ENCODE results near the gene GRHL1.

Gene GRHL1

GRCh38 chr2:10000541-10000940 lies 49.0 kb downstream of the GRHL1 start:
- H3K9me3 ChIP-seq (ENCODE audit: control insufficient read depth in 1 of 2, low read length in 2 of 2) = no peaks in the 10 kb centered on the region
- no peaks in the 10 kb centered on the region for H3K27me3 ChIP-seq (ENCODE audit: low read depth, low read length)
- H3K4me1 ChIP-seq (ENCODE audit: control insufficient read depth in 1 of 2, insufficient read depth in 2 of 2, low read length in 2 of 2) = peaks cover 0 to 5% of the 10 kb centered on the region in 2 donors
- no peaks in the 10 kb centered on the region for H3K36me3 ChIP-seq (ENCODE audit: control insufficient read depth in 1 of 2, insufficient read depth in 2 of 2, low read length in 2 of 2)
- H3K4me3 ChIP-seq (ENCODE audit: low read depth in 1 of 2, low read length in 2 of 2) = no peak overlapping the region
- no peak overlapping the region for H3K27ac ChIP-seq (ENCODE audit: low read length)

- H3K9me3 ChIP-seq (ENCODE audit: control insufficient read depth in 1 of 2, low read length in 2 of 2) = no peaks in the 10 kb centered on the region
- H3K27ac ChIP-seq (ENCODE audit: low read length) = no peak overlapping the region
- H3K36me3 ChIP-seq (ENCODE audit: control insufficient read depth in 1 of 2, insufficient read depth in 2 of 2, low read length in 2 of 2) = no peaks in the 10 kb centered on the region
- H3K4me3 ChIP-seq (ENCODE audit: low read depth in 1 of 2, low read length in 2 of 2) = no peak overlapping the region
- H3K27me3 ChIP-seq (ENCODE audit: low read depth, low read length) = no peaks in the 10 kb centered on the region
- H3K4me1 ChIP-seq (ENCODE audit: control insufficient read depth in 1 of 2, insufficient read depth in 2 of 2, low read length in 2 of 2) = peaks cover 0 to 6% of the 10 kb centered on the region in 2 donors
These were observed 50.1 kb downstream of the GRHL1 start for GRCh38 chr2:10001586-10001985.

GRCh38 chr2:10002109-10002508 lies 50.6 kb downstream of the GRHL1 start:
- Histone ChIP-seq H3K4me3 (ENCODE audit: low read depth in 1 of 2, low read length in 2 of 2) (no peak overlapping the region), H3K27me3 (ENCODE audit: low read depth, low read length) (no peaks in the 10 kb centered on the region), H3K4me1 (ENCODE audit: control insufficient read depth in 1 of 2, insufficient read depth in 2 of 2, low read length in 2 of 2) (peaks cover 0 to 9% of the 10 kb centered on the region in 2 donors), H3K36me3 (ENCODE audit: control insufficient read depth in 1 of 2, insufficient read depth in 2 of 2, low read length in 2 of 2) (no peaks in the 10 kb centered on the region), H3K9me3 (ENCODE audit: control insufficient read depth in 1 of 2, low read length in 2 of 2) (no peaks in the 10 kb centered on the region), H3K27ac (ENCODE audit: low read length) (no peak overlapping the region)

GRCh38 chr2:10002681-10003080 lies 51.2 kb downstream of the GRHL1 start:
- Histone ChIP-seq H3K9me3 (ENCODE audit: control insufficient read depth in 1 of 2, low read length in 2 of 2) (no peaks in the 10 kb centered on the region), H3K27ac (ENCODE audit: low read length) (no peak overlapping the region), H3K4me3 (ENCODE audit: low read depth in 1 of 2, low read length in 2 of 2) (no peak overlapping the region), H3K27me3 (ENCODE audit: low read depth, low read length) (no peaks in the 10 kb centered on the region), H3K4me1 (ENCODE audit: control insufficient read depth in 1 of 2, insufficient read depth in 2 of 2, low read length in 2 of 2) (peaks cover 0 to 11% of the 10 kb centered on the region in 2 donors), H3K36me3 (ENCODE audit: control insufficient read depth in 1 of 2, insufficient read depth in 2 of 2, low read length in 2 of 2) (no peaks in the 10 kb centered on the region)

GRCh38 chr2:10003206-10004125 lies 52.0 kb downstream of the GRHL1 start:
- peaks cover 0 to 17% of the 10 kb centered on the region in 2 donors for H3K4me1 ChIP-seq (ENCODE audit: control insufficient read depth in 1 of 2, insufficient read depth in 2 of 2, low read length in 2 of 2)
- H3K27ac ChIP-seq (ENCODE audit: low read length) = no peak overlapping the region
- no peaks in the 10 kb centered on the region for H3K27me3 ChIP-seq (ENCODE audit: low read depth, low read length)
- H3K36me3 ChIP-seq (ENCODE audit: control insufficient read depth in 1 of 2, insufficient read depth in 2 of 2, low read length in 2 of 2) = no peaks in the 10 kb centered on the region
- no peaks in the 10 kb centered on the region for H3K9me3 ChIP-seq (ENCODE audit: control insufficient read depth in 1 of 2, low read length in 2 of 2)
- H3K4me3 ChIP-seq (ENCODE audit: low read depth in 1 of 2, low read length in 2 of 2) = no peak overlapping the region

GRCh38 chr2:10004401-10004800 lies 52.9 kb downstream of the GRHL1 start:
- Histone ChIP-seq H3K9me3 (ENCODE audit: control insufficient read depth in 1 of 2, low read length in 2 of 2) (no peaks in the 10 kb centered on the region), H3K27ac (ENCODE audit: low read length) (no peak overlapping the region), H3K4me1 (ENCODE audit: control insufficient read depth in 1 of 2, insufficient read depth in 2 of 2, low read length in 2 of 2) (peaks cover 0 to 22% of the 10 kb centered on the region in 2 donors), H3K36me3 (ENCODE audit: control insufficient read depth in 1 of 2, insufficient read depth in 2 of 2, low read length in 2 of 2) (no peaks in the 10 kb centered on the region), H3K27me3 (ENCODE audit: low read depth, low read length) (no peaks in the 10 kb centered on the region), H3K4me3 (ENCODE audit: low read depth in 1 of 2, low read length in 2 of 2) (no peak overlapping the region)

GRCh38 chr2:10004836-10005235 lies 53.3 kb downstream of the GRHL1 start:
- no peaks in the 10 kb centered on the region for H3K9me3 ChIP-seq (ENCODE audit: control insufficient read depth in 1 of 2, low read length in 2 of 2)
- H3K27ac ChIP-seq (ENCODE audit: low read length) = no peak overlapping the region
- H3K27me3 ChIP-seq (ENCODE audit: low read depth, low read length) = no peaks in the 10 kb centered on the region
- H3K4me3 ChIP-seq (ENCODE audit: low read depth in 1 of 2, low read length in 2 of 2) = no peak overlapping the region
- H3K4me1 ChIP-seq (ENCODE audit: control insufficient read depth in 1 of 2, insufficient read depth in 2 of 2, low read length in 2 of 2) = peaks cover 0 to 26% of the 10 kb centered on the region in 2 donors
- no peaks in the 10 kb centered on the region for H3K36me3 ChIP-seq (ENCODE audit: control insufficient read depth in 1 of 2, insufficient read depth in 2 of 2, low read length in 2 of 2)

- Histone ChIP-seq H3K36me3 (ENCODE audit: control insufficient read depth in 1 of 2, insufficient read depth in 2 of 2, low read length in 2 of 2) (no peaks in the 10 kb centered on the region), H3K27ac (ENCODE audit: low read length) (no peak overlapping the region), H3K4me3 (ENCODE audit: low read depth in 1 of 2, low read length in 2 of 2) (no peak overlapping the region), H3K9me3 (ENCODE audit: control insufficient read depth in 1 of 2, low read length in 2 of 2) (no peaks in the 10 kb centered on the region), H3K4me1 (ENCODE audit: control insufficient read depth in 1 of 2, insufficient read depth in 2 of 2, low read length in 2 of 2) (peaks cover 5 to 33% of the 10 kb centered on the region in 2 donors), H3K27me3 (ENCODE audit: low read depth, low read length) (no peaks in the 10 kb centered on the region)
These were observed 54.2 kb downstream of the GRHL1 start for GRCh38 chr2:10005461-10006235.

GRCh38 chr2:10006236-10007161 lies 55.0 kb downstream of the GRHL1 start:
- H3K27me3 ChIP-seq (ENCODE audit: low read depth, low read length) = no peaks in the 10 kb centered on the region
- no peak overlapping the region for H3K27ac ChIP-seq (ENCODE audit: low read length)
- no peaks in the 10 kb centered on the region for H3K9me3 ChIP-seq (ENCODE audit: control insufficient read depth in 1 of 2, low read length in 2 of 2)
- H3K36me3 ChIP-seq (ENCODE audit: control insufficient read depth in 1 of 2, insufficient read depth in 2 of 2, low read length in 2 of 2) = no peaks in the 10 kb centered on the region
- H3K4me3 ChIP-seq (ENCODE audit: low read depth in 1 of 2, low read length in 2 of 2) = peak overlapping the region in 1 of 2 donors; percentile 15
- peaks cover 5 to 33% of the 10 kb centered on the region in 2 donors for H3K4me1 ChIP-seq (ENCODE audit: control insufficient read depth in 1 of 2, insufficient read depth in 2 of 2, low read length in 2 of 2)

- Histone ChIP-seq H3K36me3 (ENCODE audit: control insufficient read depth in 1 of 2, insufficient read depth in 2 of 2, low read length in 2 of 2) (no peaks in the 10 kb centered on the region), H3K4me3 (ENCODE audit: low read depth in 1 of 2, low read length in 2 of 2) (no peak overlapping the region), H3K27me3 (ENCODE audit: low read depth, low read length) (no peaks in the 10 kb centered on the region), H3K9me3 (ENCODE audit: control insufficient read depth in 1 of 2, low read length in 2 of 2) (no peaks in the 10 kb centered on the region), H3K4me1 (ENCODE audit: control insufficient read depth in 1 of 2, insufficient read depth in 2 of 2, low read length in 2 of 2) (peaks cover 5 to 33% of the 10 kb centered on the region in 2 donors), H3K27ac (ENCODE audit: low read length) (no peak overlapping the region)
These were observed 55.9 kb downstream of the GRHL1 start for GRCh38 chr2:10007435-10007834.
